ENCODE measurements around the gene TSC22D2. TPM values are rescaled to one million over a fixed set of nuclear protein-coding genes. Genes with fewer than 3 reads are reported as not detected.

TSC22D2 gene
- total RNA-seq, 1 donor from 2014 or later: 39.8 TPM

- no peak for TF ChIP-seq CTCF (IDR thresholded peaks at IDR 0.05)
- no peak for DNase-seq (ENCODE audit: low spot score)
- Mint-ChIP-seq H3K4me1 (ENCODE audit: low read depth) (peaks cover 22% of the 10 kb centered on the region), H3K27ac (ENCODE audit: unreplicated experiment) (no peak overlapping the region), H3K36me3 (ENCODE audit: low read depth) (no peaks in the 10 kb centered on the region), H3K9me3 (ENCODE audit: low read depth) (no peaks in the 10 kb centered on the region), H3K27me3 (ENCODE audit: low read depth) (no peaks in the 10 kb centered on the region), H3K4me3 (ENCODE audit: unreplicated experiment) (no peak overlapping the region)
Measured at GRCh38 chr3:150377601-150378300, 30.3 kb upstream of the TSC22D2 start.

DNA sequence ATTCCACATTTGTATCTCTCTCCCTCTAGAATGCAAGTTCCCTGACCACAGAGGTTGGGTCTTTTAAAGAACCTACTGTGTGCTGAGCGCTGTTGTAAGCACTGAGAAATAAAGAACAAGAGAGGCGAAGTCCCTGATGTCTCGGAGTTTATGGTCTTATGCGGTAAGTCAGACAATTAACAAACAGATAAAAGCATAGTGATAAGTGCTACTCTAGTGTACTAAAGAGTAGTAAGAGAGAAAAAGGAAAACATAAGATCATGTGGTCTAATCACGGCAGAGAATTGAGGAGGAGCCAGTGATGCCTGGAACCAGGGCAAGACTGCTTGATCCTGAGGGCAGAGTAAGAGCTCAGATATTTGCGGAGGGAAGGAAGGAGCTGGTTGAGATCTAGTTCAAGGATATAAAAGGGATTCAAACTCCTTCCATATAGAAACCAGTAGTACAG, 29.8 kb upstream of the TSC22D2 start:
- H3K27ac Mint-ChIP-seq (ENCODE audit: unreplicated experiment): no peak overlapping the region
- H3K4me1 Mint-ChIP-seq (ENCODE audit: low read depth): peaks cover 21% of the 10 kb centered on the region
- no peak overlapping the region for H3K4me3 Mint-ChIP-seq (ENCODE audit: unreplicated experiment)
- H3K36me3 Mint-ChIP-seq (ENCODE audit: low read depth): no peaks in the 10 kb centered on the region
- no peak for DNase-seq (ENCODE audit: low spot score)
- no peak for TF ChIP-seq CTCF (IDR thresholded peaks at IDR 0.05)
- H3K27me3 Mint-ChIP-seq (ENCODE audit: low read depth): no peaks in the 10 kb centered on the region
- no peaks in the 10 kb centered on the region for H3K9me3 Mint-ChIP-seq (ENCODE audit: low read depth)

DNA sequence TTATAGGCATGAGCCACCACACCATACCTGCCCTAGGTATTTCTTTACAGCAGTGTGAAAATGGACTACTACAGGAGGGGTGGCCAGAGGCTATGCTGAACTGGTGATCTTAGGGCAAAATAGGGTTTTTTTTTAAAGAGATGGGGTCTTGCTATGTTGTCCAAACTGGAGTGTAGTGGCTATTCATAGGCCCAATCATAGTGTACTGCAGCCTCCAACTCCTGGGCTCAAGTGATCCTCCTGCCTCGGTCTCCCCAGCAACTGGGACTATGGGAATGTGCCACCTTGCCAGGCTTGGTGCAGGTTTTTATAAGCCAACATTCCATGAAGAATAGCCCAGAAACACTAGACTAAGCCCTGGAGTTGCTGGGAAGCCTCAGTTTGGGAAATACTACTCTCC, 28.6 kb upstream of the TSC22D2 start:
- peaks cover 22% of the 10 kb centered on the region for H3K4me1 Mint-ChIP-seq (ENCODE audit: low read depth)
- H3K9me3 Mint-ChIP-seq (ENCODE audit: low read depth): no peaks in the 10 kb centered on the region
- H3K36me3 Mint-ChIP-seq (ENCODE audit: low read depth): no peaks in the 10 kb centered on the region
- no peak overlapping the region for H3K27ac Mint-ChIP-seq (ENCODE audit: unreplicated experiment)
- no peak for TF ChIP-seq CTCF (IDR thresholded peaks at IDR 0.05)
- no peaks in the 10 kb centered on the region for H3K27me3 Mint-ChIP-seq (ENCODE audit: low read depth)
- no peak overlapping the region for H3K4me3 Mint-ChIP-seq (ENCODE audit: unreplicated experiment)
- no peak for DNase-seq (ENCODE audit: low spot score)

- no peaks in the 10 kb centered on the region for H3K9me3 Mint-ChIP-seq (ENCODE audit: low read depth)
- no peaks in the 10 kb centered on the region for H3K36me3 Mint-ChIP-seq (ENCODE audit: low read depth)
- H3K4me1 Mint-ChIP-seq (ENCODE audit: low read depth): peaks cover 17% of the 10 kb centered on the region
- TF ChIP-seq CTCF (IDR thresholded peaks at IDR 0.05): peak; percentile 61
- no peaks in the 10 kb centered on the region for H3K27me3 Mint-ChIP-seq (ENCODE audit: low read depth)
- peak overlapping the region; percentile 66 for H3K27ac Mint-ChIP-seq (ENCODE audit: unreplicated experiment)
- peak overlapping the region; percentile 50 for H3K4me3 Mint-ChIP-seq (ENCODE audit: unreplicated experiment)
- no peak for DNase-seq (ENCODE audit: low spot score)
Measured at GRCh38 chr3:150384296-150385212, 23.5 kb upstream of the TSC22D2 start.

Measured in chondrocyte (in vitro differentiated cells).